Esophagus squamous epithelium (tissue), 4 donors: Measurements from ENCODE around the gene CHRM2.

Source experiments
- POLR2A ChIP-seq, 4 donors: fragments of 450-650 bp; IDR thresholded peaks; one replicate each; pipeline ENCODE4 v1.6.1; 2017; ENCODE audit warnings: antibody characterized with exemption in 4 of 4, mild to moderate bottlenecking in 4 of 4, moderate library complexity in 3 of 4
- TF ChIP-seq, protein P1 (sequence below), 6 experiments: fragments of 450-650 bp in 4 of 6; fragments of 200-600 bp in 2 of 6; sonication (generic) in 2 of 6; IDR thresholded peaks; one replicate each; pipeline ENCODE4 v1.5.1; 2016 to 2019; ENCODE audit warnings: antibody characterized with exemption in 6 of 6, mild to moderate bottlenecking in 4 of 6, moderate library complexity in 4 of 6

DNA sequence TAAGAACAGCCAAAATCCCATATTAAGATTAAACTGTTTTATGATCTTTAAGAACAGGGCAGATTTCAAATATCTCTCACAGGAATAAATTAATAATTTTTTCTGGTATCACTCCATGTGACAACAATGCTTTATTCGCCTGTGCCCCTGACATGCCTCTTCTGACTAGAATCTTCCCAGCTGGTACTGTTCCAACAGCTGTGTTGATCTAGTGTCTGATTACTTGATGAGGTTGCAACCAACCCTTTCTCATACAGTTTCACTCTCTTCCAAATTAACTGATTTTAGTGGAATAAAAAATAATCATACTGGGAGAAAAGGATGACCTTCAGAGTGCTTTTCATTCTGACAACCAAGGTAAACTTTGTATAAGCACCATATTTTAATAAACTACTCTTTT is 151.9 kb downstream of the CHRM2 start:
- TF ChIP-seq, protein P1, sequence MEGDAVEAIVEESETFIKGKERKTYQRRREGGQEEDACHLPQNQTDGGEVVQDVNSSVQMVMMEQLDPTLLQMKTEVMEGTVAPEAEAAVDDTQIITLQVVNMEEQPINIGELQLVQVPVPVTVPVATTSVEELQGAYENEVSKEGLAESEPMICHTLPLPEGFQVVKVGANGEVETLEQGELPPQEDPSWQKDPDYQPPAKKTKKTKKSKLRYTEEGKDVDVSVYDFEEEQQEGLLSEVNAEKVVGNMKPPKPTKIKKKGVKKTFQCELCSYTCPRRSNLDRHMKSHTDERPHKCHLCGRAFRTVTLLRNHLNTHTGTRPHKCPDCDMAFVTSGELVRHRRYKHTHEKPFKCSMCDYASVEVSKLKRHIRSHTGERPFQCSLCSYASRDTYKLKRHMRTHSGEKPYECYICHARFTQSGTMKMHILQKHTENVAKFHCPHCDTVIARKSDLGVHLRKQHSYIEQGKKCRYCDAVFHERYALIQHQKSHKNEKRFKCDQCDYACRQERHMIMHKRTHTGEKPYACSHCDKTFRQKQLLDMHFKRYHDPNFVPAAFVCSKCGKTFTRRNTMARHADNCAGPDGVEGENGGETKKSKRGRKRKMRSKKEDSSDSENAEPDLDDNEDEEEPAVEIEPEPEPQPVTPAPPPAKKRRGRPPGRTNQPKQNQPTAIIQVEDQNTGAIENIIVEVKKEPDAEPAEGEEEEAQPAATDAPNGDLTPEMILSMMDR (IDR thresholded peaks at IDR 0.05): no peak
- TF ChIP-seq POLR2A (IDR thresholded peaks at IDR 0.05): no peak
